DMS114 treated with DMSO at 0.1 percent for 48 hours (cell line): ENCODE measurements around the gene EYS.
"Not testable (repeated sequence)": the region's sequence is repeated elsewhere in the genome, so short reads cannot be mapped to it uniquely, and the experiment has no call there.

Source experiments
- DNase-seq: peaks from one replicate; lab custom pipeline; 2025; ENCODE audit not compliant: unreplicated experiment; lab: John Stamatoyannopoulos, UW

The EYS gene

GRCh38 chr6:63807056-63807455 is 1900.0 kb downstream of the EYS start:
- DNase-seq: no peak

- no peak for DNase-seq
These were observed 1900.5 kb downstream of the EYS start for GRCh38 chr6:63806573-63806913.

- no peak for DNase-seq
These were observed 1901.0 kb downstream of the EYS start for GRCh38 chr6:63805808-63806572.

- no peak for DNase-seq
These were observed 1901.7 kb downstream of the EYS start for GRCh38 chr6:63805345-63805744.

GRCh38 chr6:63804381-63804956 is 1902.6 kb downstream of the EYS start:
- no peak for DNase-seq

- DNase-seq: no peak
These were observed 1903.7 kb downstream of the EYS start for GRCh38 chr6:63803371-63803770.

GRCh38 chr6:63802606-63803206 is 1904.3 kb downstream of the EYS start:
- peak; percentile 5 for DNase-seq

GRCh38 chr6:63800386-63800785 is 1906.6 kb downstream of the EYS start:
- not testable (repeated sequence) for DNase-seq

- no peak for DNase-seq
These were observed 1907.2 kb downstream of the EYS start for GRCh38 chr6:63799813-63800212.

GRCh38 chr6:63799313-63799712 is 1907.7 kb downstream of the EYS start:
- DNase-seq: no peak

GRCh38 chr6:63798378-63798777 is 1908.6 kb downstream of the EYS start:
- DNase-seq: no peak

- DNase-seq: no peak
These were observed 1909.3 kb downstream of the EYS start for GRCh38 chr6:63797721-63798120.

GRCh38 chr6:63795826-63796225 is 1911.2 kb downstream of the EYS start:
- DNase-seq: no peak

GRCh38 chr6:63795006-63795405 is 1912.0 kb downstream of the EYS start:
- no peak for DNase-seq

- DNase-seq: no peak
These were observed 1913.4 kb downstream of the EYS start for GRCh38 chr6:63793465-63794137.

GRCh38 chr6:63792736-63793464 is 1914.1 kb downstream of the EYS start:
- DNase-seq: no peak

- DNase-seq: no peak
These were observed 1916.7 kb downstream of the EYS start for GRCh38 chr6:63790334-63790733.

GRCh38 chr6:63789699-63790098 is 1917.3 kb downstream of the EYS start:
- DNase-seq: no peak

- no peak for DNase-seq
These were observed 1918.5 kb downstream of the EYS start for GRCh38 chr6:63788569-63788968.

GRCh38 chr6:63787021-63787420 is 1920.0 kb downstream of the EYS start:
- DNase-seq: no peak

GRCh38 chr6:63785006-63785405 is 1922.0 kb downstream of the EYS start:
- DNase-seq: no peak
